IMR-90 (cell line): ENCODE results near the gene RCN1. TPM values are rescaled to one million over a fixed set of nuclear protein-coding genes. Genes with fewer than 3 reads are reported as not detected.

Experiments used
- ATAC-seq: fragments of 200-7000 bp; cut with Tn5 transposase; 2 replicates; pipeline ENCODE4 v1.9.1; 2020; ENCODE audit warnings: low read depth, mild to moderate bottlenecking, moderate library complexity
- BruUV-seq: library from RNA; stranded (reverse); fragments of 400-500 nt; replicated peaks from 2 replicates; lab custom pipeline; 2021; lab: Mats Ljungman, UMichigan
- CTCF ChIA-PET: fragments of 300-600 bp; formaldehyde crosslinking; extraction: SDS; loops from one replicate; lab custom pipeline; 2021; ENCODE audit warnings: antibody characterized with exemption; lab: Yijun Ruan, JAX
- POLR2A ChIA-PET: fragments of 300-600 bp; sonication (Branson Sonifier 250); formaldehyde crosslinking; loops from one replicate; lab custom pipeline; 2022; ENCODE audit warnings: antibody characterized with exemption; ENCODE audit not compliant: unreplicated experiment; lab: Charles Lee
- DNase-seq: peaks from one replicate; pipeline ENCODE4 v3.0.0; 2013
- H2AFZ ChIP-seq: replicated peaks from 2 replicates; pipeline ENCODE3; 2013; ENCODE audit warnings: low read length, mild to moderate bottlenecking; ENCODE audit not compliant: poor library complexity
- H2AK5ac ChIP-seq: 2 replicates; pipeline ENCODE4 v1.6.1; 2013; ENCODE audit warnings: low read depth, low read length, inconsistent platforms
- H2AK9ac ChIP-seq: replicated peaks from 2 replicates; pipeline ENCODE3; 2013; ENCODE audit warnings: mild to moderate bottlenecking, low read depth, low read length, moderate library complexity; ENCODE audit not compliant: poor library complexity
- H2BK120ac ChIP-seq: 2 replicates; pipeline ENCODE4 v1.6.1; 2013; ENCODE audit warnings: low read depth, low read length, inconsistent platforms
- H2BK15ac ChIP-seq: 3 replicates; pipeline ENCODE4 v1.6.1; 2013; ENCODE audit warnings: low read depth, low read length, inconsistent platforms
- H2BK20ac ChIP-seq: 2 replicates; pipeline ENCODE4 v1.6.1; 2013; ENCODE audit warnings: low read depth, mild to moderate bottlenecking, inconsistent platforms, low read length, moderate library complexity
- H2BK5ac ChIP-seq: 2 replicates; pipeline ENCODE4 v1.6.1; 2013; ENCODE audit warnings: mild to moderate bottlenecking, low read depth, low read length, inconsistent platforms; ENCODE audit not compliant: poor library complexity, severe bottlenecking
- H3K14ac ChIP-seq: replicated peaks from 2 replicates; pipeline ENCODE4 v1.6.1; 2013; ENCODE audit warnings: low read depth, low read length, inconsistent platforms
- H3K18ac ChIP-seq: 2 replicates; pipeline ENCODE4 v1.6.1; 2013; ENCODE audit warnings: low read depth, low read length, control low read depth
- H3K23ac ChIP-seq: 2 replicates; pipeline ENCODE4 v1.6.1; 2013; ENCODE audit warnings: low read depth, low read length, inconsistent platforms
- H3K27ac ChIP-seq: 2 replicates; pipeline ENCODE4 v1.5.1; 2013; ENCODE audit warnings: mild to moderate bottlenecking, control low read depth, low read length; ENCODE audit not compliant: insufficient read depth
- H3K27me3 ChIP-seq: 2 replicates; pipeline ENCODE4 v1.6.1; 2013; ENCODE audit warnings: low read length; ENCODE audit not compliant: control insufficient read depth, insufficient read depth
- H3K36me3 ChIP-seq: 2 replicates; pipeline ENCODE4 v1.6.1; 2013; ENCODE audit warnings: low read length, mixed read lengths; ENCODE audit not compliant: control insufficient read depth, insufficient read depth
- H3K4ac ChIP-seq: 2 replicates; pipeline ENCODE4 v1.6.1; 2013; ENCODE audit warnings: low read depth, low read length, inconsistent platforms
- H3K4me1 ChIP-seq: 2 replicates; pipeline ENCODE4 v1.6.1; 2013; ENCODE audit warnings: low read length, mixed read lengths; ENCODE audit not compliant: control insufficient read depth, insufficient read depth
- H3K4me2 ChIP-seq: 2 replicates; pipeline ENCODE4 v1.6.1; 2013; ENCODE audit warnings: low read depth, mild to moderate bottlenecking, control low read depth, low read length, moderate library complexity
- H3K4me3 ChIP-seq: 2 replicates; pipeline ENCODE4 v1.5.1; 2013; ENCODE audit warnings: low read depth, mild to moderate bottlenecking, control low read depth, low read length, moderate library complexity; ENCODE audit not compliant: insufficient read depth
- H3K56ac ChIP-seq: 2 replicates; pipeline ENCODE4 v1.6.1; 2013; ENCODE audit warnings: low read length, inconsistent platforms; ENCODE audit not compliant: insufficient read depth; ENCODE audit errors: extremely low read depth
- H3K79me1 ChIP-seq, 2 experiments: 2 replicates each; pipeline ENCODE4 v1.6.1; 2013; ENCODE audit warnings: low read length in 2 of 2, inconsistent platforms in 1 of 2, low read depth in 1 of 2
- H3K9ac ChIP-seq: 2 replicates; pipeline ENCODE4 v1.6.1; 2013; ENCODE audit warnings: low read depth, low read length, control low read depth
- H3K9me1 ChIP-seq: 2 replicates; pipeline ENCODE4 v1.6.1; 2013; ENCODE audit warnings: low read length, inconsistent platforms; ENCODE audit not compliant: insufficient read depth
- H3K9me3 ChIP-seq: 2 replicates; pipeline ENCODE4 v1.6.1; 2013; ENCODE audit warnings: low read length; ENCODE audit not compliant: control insufficient read depth, insufficient read depth
- H4K20me1 ChIP-seq: 2 replicates; pipeline ENCODE4 v1.6.1; 2013; ENCODE audit warnings: low read length, inconsistent platforms; ENCODE audit not compliant: insufficient read depth
- H4K5ac ChIP-seq: 2 replicates; pipeline ENCODE4 v1.6.1; 2013; ENCODE audit warnings: mild to moderate bottlenecking, low read depth, low read length, control low read depth
- H4K8ac ChIP-seq, 2 experiments: 2 replicates each; pipeline ENCODE4 v1.6.1; 2013; ENCODE audit warnings: low read depth in 2 of 2, low read length in 2 of 2, control low read depth in 1 of 2, inconsistent platforms in 1 of 2
- H4K91ac ChIP-seq: 2 replicates; pipeline ENCODE4 v1.6.1; 2013; ENCODE audit warnings: low read depth, low read length, inconsistent platforms; ENCODE audit not compliant: insufficient read depth
- BHLHE40 ChIP-seq: fragments of 150-350 bp; IDR thresholded peaks from 2 replicates; pipeline ENCODE4 v1.6.1; 2016; ENCODE audit warnings: mild to moderate bottlenecking, low read depth, low read length
- CEBPB ChIP-seq: IDR thresholded peaks from 2 replicates; pipeline ENCODE4 v1.6.1; 2012; ENCODE audit warnings: low read depth, low read length, improper control_type of control experiment
- CHD1 ChIP-seq: IDR thresholded peaks from 2 replicates; pipeline ENCODE4 v1.6.1; 2012; ENCODE audit warnings: low read depth, low read length, improper control_type of control experiment
- CTCF ChIP-seq: conservative IDR thresholded peaks from 2 replicates; pipeline ENCODE4 v1.5.1; 2012; ENCODE audit warnings: mild to moderate bottlenecking, low read depth, low read length, improper control_type of control experiment
- FOS ChIP-seq: fragments of 150-350 bp; IDR thresholded peaks from 2 replicates; pipeline ENCODE4 v1.6.1; 2016; ENCODE audit warnings: low read depth, low read length
- MAFK ChIP-seq: IDR thresholded peaks from 2 replicates; pipeline ENCODE4 v1.6.1; 2012; ENCODE audit warnings: low read depth, low read length, improper control_type of control experiment
- MAZ ChIP-seq: IDR thresholded peaks from 2 replicates; pipeline ENCODE4 v1.6.1; 2012; ENCODE audit warnings: low read depth, mild to moderate bottlenecking, low read length, improper control_type of control experiment, moderate library complexity, borderline replicate concordance
- NFE2L2 ChIP-seq: fragments of 150-350 bp; IDR thresholded peaks from 2 replicates; pipeline ENCODE4 v1.6.1; 2016; ENCODE audit warnings: low read depth, mild to moderate bottlenecking, low read length
- POLR2A ChIP-seq: IDR thresholded peaks from 2 replicates; pipeline ENCODE4 v1.6.1; 2012; ENCODE audit warnings: mild to moderate bottlenecking, low read depth, low read length
- RCOR1 ChIP-seq: IDR thresholded peaks from 2 replicates; pipeline ENCODE4 v1.6.1; 2012; ENCODE audit warnings: mild to moderate bottlenecking, low read length, improper control_type of control experiment; ENCODE audit not compliant: insufficient replicate concordance
- WGBS, 2 experiments: methylation state at CpG; one replicate each; pipeline versions ENCODE4 v1.1.5 to v1.1.7; 2013; ENCODE audit warnings: missing lambda C conversion rate in 2 of 2; ENCODE audit not compliant: insufficient read length in 1 of 2; ENCODE audit errors: extremely low coverage in 2 of 2; 5-methylcytosine and 5-hydroxymethylcytosine counted together
- dilution Hi-C: fragments of 300-500 bp; cut with HindIII; formaldehyde crosslinking; loops from one replicate; pipeline ENCODE4 v1.14.3; 2018; ENCODE audit warnings: low sequenced_read_pairs; ENCODE audit not compliant: unreplicated experiment
- in situ Hi-C: fragments of 300-500 bp; cut with MboI; formaldehyde crosslinking; loops from 3 replicates; pipeline ENCODE4 v1.14.3; 2019; ENCODE audit warnings: low sequenced_read_pairs, inconsistent platforms, mixed read lengths
- intact Hi-C: fragments of 100-400 bp; cut with micrococcal nuclease; formaldehyde crosslinking; loops from 2 replicates; pipeline ENCODE4 v1.10.0; 2022
- polyA plus RNA-seq, 3 experiments: library from polyadenylated mRNA; depleted of rRNA; stranded (reverse); fragments of >200 nt; gene quantifications; 2 replicates each; pipeline ENCODE4 v1.2.3, GENCODE V29; 2012; ENCODE audit warnings: low replicate concordance in 1 of 3
- total RNA-seq: library from RNA; depleted of rRNA; stranded (reverse); fragments of >200 nt; gene quantifications from 2 replicates; pipeline ENCODE4 v1.2.3, GENCODE V29; 2012

RCN1 gene
- total and polyA plus RNA-seq, 2 of the 4 experiments (the other 2 are of a cell fraction) = 129 to 193 TPM

DNA sequence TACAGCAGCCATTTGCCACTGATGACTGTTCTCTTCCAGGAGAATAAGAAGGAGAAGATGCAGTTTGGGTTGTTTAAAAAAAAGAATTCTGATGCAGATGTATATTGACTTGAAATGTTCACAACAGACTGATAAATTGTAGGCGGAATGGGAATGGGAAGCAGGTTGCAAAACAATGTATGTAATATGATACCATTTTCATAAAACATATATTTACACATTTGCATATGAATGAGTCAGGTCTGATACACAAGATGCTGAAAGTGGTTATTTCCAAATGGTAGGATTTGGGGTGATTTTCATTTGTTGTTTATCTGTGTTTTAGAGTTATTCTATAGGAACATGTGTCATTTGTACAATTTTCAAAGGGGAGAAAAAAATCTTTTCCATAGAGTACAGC, 9.0 kb upstream of the RCN1 start:
- Histone ChIP-seq H3K18ac (no peak overlapping the region), H3K27me3 (no peaks in the 10 kb centered on the region; the same call in 1 of the 2 replicates), H3K4me3 (no peak overlapping the region), H3K4me2 (no peak overlapping the region), H4K20me1 (no peaks in the 10 kb centered on the region), H3K27ac (no peak overlapping the region), H3K79me1 (no peaks in the 10 kb centered on the region), H3K4ac (no peak overlapping the region), H2AK9ac (no peak overlapping the region), H3K9me1 (peaks cover 6% of the 10 kb centered on the region; the same call in 1 of the 2 replicates), H3K36me3 (no peaks in the 10 kb centered on the region), H2AK5ac (no peak overlapping the region), H3K14ac (no peak overlapping the region), H2BK5ac (no peak overlapping the region), H2BK15ac (no peak overlapping the region), H3K9me3 (no peaks in the 10 kb centered on the region), H4K5ac (no peak overlapping the region), H2BK120ac (no peak overlapping the region; the same call in 1 of the 2 replicates), H2AFZ (no peak overlapping the region), H4K91ac (no peak overlapping the region), H2BK20ac (no peak overlapping the region), H3K23ac (no peak overlapping the region), H3K9ac (no peak overlapping the region), H4K8ac (no peak overlapping the region), H3K4me1 (peaks cover 3% of the 10 kb centered on the region; the same call in 1 of the 2 replicates), H3K56ac (no peak overlapping the region)
- ATAC-seq = no peak
- no peak for DNase-seq
- intact Hi-C loops = no loop called here
- dilution Hi-C loops = no loop called here
- no CpG with 5 or more reads among the region's 1 CpG for WGBS, 2 experiments
- BruUV-seq = no TSS peak
- in situ Hi-C loops = loop anchor here (25.0 kb wide), 1 partner anchor 505 kb away; the partner anchor contains the start of gene EIF3M
- POLR2A ChIA-PET = no interaction called here
- CTCF ChIA-PET = interaction anchor here (0.6 to 1.8 kb wide), 2 partner anchors 10 to 14 kb away, joined by 4 to 8 read pairs; no protein-coding TSS in a partner anchor
- TF ChIP-seq MAZ (no peak), CHD1 (no peak), FOS (no peak), BHLHE40 (no peak), RCOR1 (no peak), NFE2L2 (no peak), CEBPB (no peak), MAFK (no peak), POLR2A (no peak), CTCF (no peak)
